Sigmoid colon (tissue), 4 donors: ENCODE results near the gene RHBG.

Experiments used
- CTCF ChIP-seq, 4 experiments: fragments of 450-650 bp in 3 of 4; fragments of 200-600 bp in 1 of 4; IDR thresholded peaks; one replicate each; pipeline ENCODE4 v1.5.1; 2016 to 2019; ENCODE audit warnings: antibody characterized with exemption in 4 of 4, mild to moderate bottlenecking in 3 of 4, moderate library complexity in 2 of 4
- EP300 ChIP-seq, 4 donors: sonication (generic); formaldehyde crosslinking; IDR thresholded peaks; one replicate each; pipeline ENCODE4 v1.6.1; 2017; ENCODE audit warnings: antibody characterized with exemption in 4 of 4
- POLR2AphosphoS5 ChIP-seq, 4 donors: sonication (generic); formaldehyde crosslinking; IDR thresholded peaks; one replicate each; pipeline ENCODE4 v1.6.1; 2017; ENCODE audit warnings: antibody characterized with exemption in 4 of 4

- TF ChIP-seq CTCF (IDR thresholded peaks at IDR 0.05): no peak
- TF ChIP-seq POLR2AphosphoS5 (IDR thresholded peaks at IDR 0.05): no peak
- no peak for TF ChIP-seq EP300 (IDR thresholded peaks at IDR 0.05)
Observed at GRCh38 chr1:156413391-156414246, 44.6 kb downstream of the RHBG start.
